ENCODE data around the gene KATNBL1. TPM values are rescaled to one million over a fixed set of nuclear protein-coding genes. Genes with fewer than 3 reads are reported as not detected.
A peak's percentile ranks its signal among the peaks of the same experiment; 100 is the strongest.

Gene KATNBL1
- total RNA-seq, 1 experiment from 2014 or later: 46.8 TPM

GRCh38 chr15:34246276-34246976 lies 36.5 kb upstream of the KATNBL1 start:
- H3K79me2 ChIP-seq (ENCODE audit: insufficient read depth, low read length): no peaks in the 10 kb centered on the region
- no peak overlapping the region for H3K14ac ChIP-seq (ENCODE audit: insufficient read depth, low read length)
- no peak overlapping the region for H3K27ac ChIP-seq (ENCODE audit: insufficient read length, low read depth, low read length)
- no peak overlapping the region for H3K56ac ChIP-seq (ENCODE audit: insufficient read length, low read depth, low read length)
- no peak overlapping the region for H3K18ac ChIP-seq (ENCODE audit: insufficient read length, low read depth, low read length)
- no peak overlapping the region for H2BK15ac ChIP-seq (ENCODE audit: low read depth, low read length)
- no peak for TF ChIP-seq CTCF (conservative IDR thresholded peaks at IDR 0.05)
- H3K4me1 ChIP-seq (ENCODE audit: insufficient read depth, low read length): no peaks in the 10 kb centered on the region
- H4K20me1 ChIP-seq (ENCODE audit: control insufficient read depth, insufficient read depth, insufficient read length): no peaks in the 10 kb centered on the region
- H3K23me2 ChIP-seq (ENCODE audit: insufficient read length, low read depth, low read length, poor library complexity, severe bottlenecking): no peaks in the 10 kb centered on the region
- H2AK5ac ChIP-seq (ENCODE audit: insufficient read length, low read length): no peak overlapping the region
- no peaks in the 10 kb centered on the region for H3K9me3 Mint-ChIP-seq
- H2BK5ac ChIP-seq (ENCODE audit: insufficient read length, low read length): no peak overlapping the region
- no peak overlapping the region for H4K91ac ChIP-seq (ENCODE audit: insufficient read length, low read depth, low read length)
- H3K27me3 ChIP-seq (ENCODE audit: insufficient read depth, low read length): no peaks in the 10 kb centered on the region
- H3K4ac ChIP-seq (ENCODE audit: low read depth, low read length): no peak overlapping the region
- no peaks in the 10 kb centered on the region for H3K4me1 Mint-ChIP-seq
- H3K27ac Mint-ChIP-seq: 0 out of 7 replicates have a peak overlapping the region, but pooled peaks of 1 of the 3 experiments have one; percentile 34
- no peak overlapping the region for H3K4me2 ChIP-seq (ENCODE audit: insufficient read depth, insufficient read length, low read length)
- H3T11ph ChIP-seq (ENCODE audit: low read length): no peak overlapping the region
- DNase-seq: no peak
- no peak overlapping the region for H4K8ac ChIP-seq (replicated peaks; ENCODE audit: insufficient read length, low read depth, low read length)
- no peak overlapping the region for H2BK120ac ChIP-seq (ENCODE audit: low read depth, low read length, poor library complexity, severe bottlenecking)
- H3K36me3 Mint-ChIP-seq (ENCODE audit: insufficient read depth in 1 of 3, low read depth in 3 of 3): peaks cover 0 to 3% (median 0%) of the 10 kb centered on the region in 3 experiments; a peak in 2 of 7 replicates
- no peak overlapping the region for H3K9ac ChIP-seq (ENCODE audit: extremely low read depth, insufficient read length, low read length)
- WGBS (ENCODE audit: extremely low coverage, insufficient read length, low lambda C conversion rate): no CpG with 5 or more reads among the region's 9 CpGs
- no peaks in the 10 kb centered on the region for H3K9me3 ChIP-seq (ENCODE audit: control insufficient read depth, low read depth, low read length)
- H3K27me3 Mint-ChIP-seq (ENCODE audit: low read depth): no peaks in the 10 kb centered on the region
- no peaks in the 10 kb centered on the region for H3K79me1 ChIP-seq (ENCODE audit: insufficient read depth, low read depth, low read length, poor library complexity, severe bottlenecking)
- no peak overlapping the region for H4K5ac ChIP-seq (ENCODE audit: insufficient read length, low read depth, low read length)
- H2BK12ac ChIP-seq (ENCODE audit: insufficient read length, low read depth, low read length): no peak overlapping the region
- H2AFZ ChIP-seq (ENCODE audit: low read length): no peak overlapping the region
- H2BK20ac ChIP-seq (ENCODE audit: low read depth, low read length, poor library complexity, severe bottlenecking): no peak overlapping the region
- no peak overlapping the region for H3K4me3 Mint-ChIP-seq
- no peak overlapping the region for H3K23ac ChIP-seq (ENCODE audit: insufficient read length, low read depth, low read length)

Measured in H9 (cell line).